WTC11 (cell line): ENCODE data around the gene TMEM184A. TPM values are rescaled to one million over a fixed set of nuclear protein-coding genes. Genes with fewer than 3 reads are reported as not detected.

ENCODE experiments used
- ATAC-seq: fragments of 200-7000 bp; cut with Tn5 transposase; 2 replicates; pipeline ENCODE4 v1.10.0; 2021; ENCODE audit warnings: mild to moderate bottlenecking, moderate library complexity
- CTCF ChIA-PET: fragments of 300-600 bp; sonication (Branson Sonifier 250); formaldehyde crosslinking; loops from one replicate; lab custom pipeline; 2021; ENCODE audit warnings: antibody characterized with exemption; lab: Charles Lee
- POLR2A ChIA-PET: fragments of 350-600 bp; sonication (Branson Sonifier 250); formaldehyde crosslinking; loops from one replicate; lab custom pipeline; 2021; ENCODE audit warnings: antibody characterized with exemption; lab: Charles Lee
- DNase-seq: peaks from one replicate; pipeline ENCODE4 v3.0.0; 2021; ENCODE audit warnings: low spot score
- H3K27ac Mint-ChIP-seq: 2 replicates; pipeline ENCODE4 v1.8.0; 2021; ENCODE audit warnings: mixed read lengths
- H3K27me3 Mint-ChIP-seq: 2 replicates; pipeline ENCODE4 v1.8.0; 2021; ENCODE audit warnings: low read depth, mild to moderate bottlenecking, moderate library complexity, mixed read lengths
- H3K36me3 Mint-ChIP-seq: 2 replicates; pipeline ENCODE4 v1.8.0; 2021; ENCODE audit warnings: mixed read lengths
- H3K4me1 Mint-ChIP-seq: 2 replicates; pipeline ENCODE4 v1.8.0; 2022; ENCODE audit warnings: mixed read lengths
- H3K4me3 Mint-ChIP-seq: 2 replicates; pipeline ENCODE4 v1.8.0; 2021; ENCODE audit warnings: mild to moderate bottlenecking, moderate library complexity, mixed read lengths
- H3K9me3 Mint-ChIP-seq: 2 replicates; pipeline ENCODE4 v1.8.0; 2021; ENCODE audit warnings: mixed read lengths
- ESRRA ChIP-seq: sonication (generic); formaldehyde crosslinking; IDR thresholded peaks from 2 replicates; pipeline ENCODE4 v1.8.1; 2022; ENCODE audit warnings: mild to moderate bottlenecking, missing genetic modification reagents, borderline replicate concordance
- ETV6 ChIP-seq: sonication (generic); formaldehyde crosslinking; IDR thresholded peaks from 2 replicates; pipeline ENCODE4 v1.8.1; 2022; ENCODE audit warnings: mild to moderate bottlenecking, missing genetic modification reagents
- NFYB ChIP-seq: sonication (generic); formaldehyde crosslinking; conservative IDR thresholded peaks from 2 replicates; pipeline ENCODE4 v1.8.0; 2022; ENCODE audit warnings: low read depth, missing genetic modification reagents
- SMAD4 ChIP-seq: sonication (generic); formaldehyde crosslinking; IDR thresholded peaks from 2 replicates; pipeline ENCODE4 v1.8.0; 2022; ENCODE audit warnings: mild to moderate bottlenecking, missing genetic modification reagents
- TEAD1 ChIP-seq: sonication (generic); formaldehyde crosslinking; IDR thresholded peaks from 2 replicates; pipeline ENCODE4 v1.8.0; 2022; ENCODE audit warnings: mild to moderate bottlenecking, missing genetic modification reagents
- ZBTB21 ChIP-seq: sonication (generic); formaldehyde crosslinking; IDR thresholded peaks from 2 replicates; pipeline ENCODE4 v1.8.1; 2023; ENCODE audit warnings: mild to moderate bottlenecking, missing genetic modification reagents, borderline replicate concordance
- ZNF317 ChIP-seq: sonication (generic); formaldehyde crosslinking; IDR thresholded peaks from 2 replicates; pipeline ENCODE4 v1.8.1; 2023; ENCODE audit warnings: low read depth, mild to moderate bottlenecking, moderate library complexity, missing genetic modification reagents, borderline replicate concordance
- total RNA-seq: library from RNA; stranded (reverse); gene quantifications from 3 replicates; pipeline ENCODE4 v1.2.3, GENCODE V29; 2021
- TF ChIP-seq, protein P1 (sequence below): fragments of 200-600 bp; IDR thresholded peaks from 2 replicates; pipeline ENCODE4 v1.8.0; 2022; ENCODE audit warnings: antibody characterized with exemption
- TF ChIP-seq, protein P2 (sequence below): sonication (generic); formaldehyde crosslinking; conservative IDR thresholded peaks from 2 replicates; pipeline ENCODE4 v1.8.1; 2022; ENCODE audit warnings: mild to moderate bottlenecking, missing genetic modification reagents
- TF ChIP-seq, protein P3 (sequence below): sonication (generic); formaldehyde crosslinking; IDR thresholded peaks from 2 replicates; pipeline ENCODE4 v1.8.1; 2022; ENCODE audit warnings: mild to moderate bottlenecking, missing genetic modification reagents, moderate library complexity, borderline replicate concordance
- TF ChIP-seq, protein P4 (sequence below): fragments of 250-450 bp; sonication (Bioruptor Pico); IDR thresholded peaks from 2 replicates; pipeline ENCODE4 v1.9.0; 2021; ENCODE audit warnings: mild to moderate bottlenecking

TMEM184A gene
- total RNA-seq, 1 experiment from 2014 or later: 1.4 TPM

DNA sequence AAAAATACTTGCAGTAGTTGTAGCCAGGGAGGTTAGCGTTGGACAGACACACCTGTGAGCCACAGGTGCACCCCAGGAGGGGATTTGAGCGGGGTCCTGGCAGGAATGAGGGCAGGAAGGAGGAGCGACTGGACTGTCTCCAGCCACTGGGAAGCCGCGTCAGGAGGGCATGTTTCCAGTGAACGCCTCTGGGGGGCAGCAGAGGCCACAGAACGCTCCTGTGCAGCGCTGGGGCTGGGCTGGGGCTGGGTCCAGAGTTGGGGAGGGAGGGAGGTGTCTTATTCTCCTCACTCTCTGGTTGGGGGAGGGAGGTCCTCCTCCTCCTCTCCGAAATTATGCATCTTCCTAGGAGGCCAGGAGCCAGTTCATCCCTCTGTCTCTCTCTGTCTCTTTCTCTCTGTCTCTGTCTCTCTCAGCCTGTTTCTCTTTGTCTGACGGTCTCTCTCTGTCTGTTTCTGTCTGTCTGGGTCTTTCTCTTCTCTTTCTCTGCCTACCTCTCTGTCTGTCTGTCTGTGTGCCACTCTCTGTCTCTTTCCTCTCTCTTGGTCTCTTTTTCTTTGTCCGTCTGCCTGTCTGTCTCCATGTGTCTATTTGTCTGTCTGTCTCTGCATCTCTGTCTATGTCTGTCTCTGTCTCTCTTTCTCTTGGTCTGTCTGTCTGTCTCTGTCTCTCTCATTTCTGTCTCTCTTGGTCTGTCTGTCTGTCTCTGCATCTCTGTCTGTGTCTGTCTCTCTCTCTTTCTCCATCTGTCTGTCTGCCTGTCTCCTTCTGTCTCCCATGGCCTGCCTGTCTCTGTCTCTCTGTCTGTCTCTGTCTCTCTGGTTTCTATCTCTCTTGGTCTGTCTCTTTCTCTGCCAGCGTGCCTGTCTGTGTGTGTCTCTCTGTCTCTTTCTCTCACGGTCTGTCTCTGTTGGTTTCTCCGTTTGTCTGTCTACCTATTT lies 23.7 kb upstream of the TMEM184A start:
- POLR2A ChIA-PET: interaction anchor here (0.6 kb wide), 1 partner anchor 48 kb away, joined by 4 read pairs; no protein-coding TSS in a partner anchor
- Mint-ChIP-seq H3K9me3 (peaks cover 15% of the 10 kb centered on the region), H3K36me3 (peaks cover 12% of the 10 kb centered on the region)
- TF ChIP-seq TEAD1 (CRISPR knock-in tag): peak; percentile 21; the same call in 1 of the 2 replicates
- no peak for TF ChIP-seq ZNF317 (CRISPR knock-in tag)
- TF ChIP-seq ZBTB21 (CRISPR knock-in tag): no peak
- TF ChIP-seq, protein P1, sequence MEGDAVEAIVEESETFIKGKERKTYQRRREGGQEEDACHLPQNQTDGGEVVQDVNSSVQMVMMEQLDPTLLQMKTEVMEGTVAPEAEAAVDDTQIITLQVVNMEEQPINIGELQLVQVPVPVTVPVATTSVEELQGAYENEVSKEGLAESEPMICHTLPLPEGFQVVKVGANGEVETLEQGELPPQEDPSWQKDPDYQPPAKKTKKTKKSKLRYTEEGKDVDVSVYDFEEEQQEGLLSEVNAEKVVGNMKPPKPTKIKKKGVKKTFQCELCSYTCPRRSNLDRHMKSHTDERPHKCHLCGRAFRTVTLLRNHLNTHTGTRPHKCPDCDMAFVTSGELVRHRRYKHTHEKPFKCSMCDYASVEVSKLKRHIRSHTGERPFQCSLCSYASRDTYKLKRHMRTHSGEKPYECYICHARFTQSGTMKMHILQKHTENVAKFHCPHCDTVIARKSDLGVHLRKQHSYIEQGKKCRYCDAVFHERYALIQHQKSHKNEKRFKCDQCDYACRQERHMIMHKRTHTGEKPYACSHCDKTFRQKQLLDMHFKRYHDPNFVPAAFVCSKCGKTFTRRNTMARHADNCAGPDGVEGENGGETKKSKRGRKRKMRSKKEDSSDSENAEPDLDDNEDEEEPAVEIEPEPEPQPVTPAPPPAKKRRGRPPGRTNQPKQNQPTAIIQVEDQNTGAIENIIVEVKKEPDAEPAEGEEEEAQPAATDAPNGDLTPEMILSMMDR: peak; percentile 79
- no peak for TF ChIP-seq ETV6 (CRISPR knock-in tag)
- TF ChIP-seq SMAD4 (CRISPR knock-in tag): no peak
- TF ChIP-seq, protein P2, sequence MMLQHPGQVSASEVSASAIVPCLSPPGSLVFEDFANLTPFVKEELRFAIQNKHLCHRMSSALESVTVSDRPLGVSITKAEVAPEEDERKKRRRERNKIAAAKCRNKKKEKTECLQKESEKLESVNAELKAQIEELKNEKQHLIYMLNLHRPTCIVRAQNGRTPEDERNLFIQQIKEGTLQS (CRISPR knock-in tag): no peak
- TF ChIP-seq, protein P3, sequence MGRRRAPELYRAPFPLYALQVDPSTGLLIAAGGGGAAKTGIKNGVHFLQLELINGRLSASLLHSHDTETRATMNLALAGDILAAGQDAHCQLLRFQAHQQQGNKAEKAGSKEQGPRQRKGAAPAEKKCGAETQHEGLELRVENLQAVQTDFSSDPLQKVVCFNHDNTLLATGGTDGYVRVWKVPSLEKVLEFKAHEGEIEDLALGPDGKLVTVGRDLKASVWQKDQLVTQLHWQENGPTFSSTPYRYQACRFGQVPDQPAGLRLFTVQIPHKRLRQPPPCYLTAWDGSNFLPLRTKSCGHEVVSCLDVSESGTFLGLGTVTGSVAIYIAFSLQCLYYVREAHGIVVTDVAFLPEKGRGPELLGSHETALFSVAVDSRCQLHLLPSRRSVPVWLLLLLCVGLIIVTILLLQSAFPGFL: no peak
- TF ChIP-seq, protein P4, sequence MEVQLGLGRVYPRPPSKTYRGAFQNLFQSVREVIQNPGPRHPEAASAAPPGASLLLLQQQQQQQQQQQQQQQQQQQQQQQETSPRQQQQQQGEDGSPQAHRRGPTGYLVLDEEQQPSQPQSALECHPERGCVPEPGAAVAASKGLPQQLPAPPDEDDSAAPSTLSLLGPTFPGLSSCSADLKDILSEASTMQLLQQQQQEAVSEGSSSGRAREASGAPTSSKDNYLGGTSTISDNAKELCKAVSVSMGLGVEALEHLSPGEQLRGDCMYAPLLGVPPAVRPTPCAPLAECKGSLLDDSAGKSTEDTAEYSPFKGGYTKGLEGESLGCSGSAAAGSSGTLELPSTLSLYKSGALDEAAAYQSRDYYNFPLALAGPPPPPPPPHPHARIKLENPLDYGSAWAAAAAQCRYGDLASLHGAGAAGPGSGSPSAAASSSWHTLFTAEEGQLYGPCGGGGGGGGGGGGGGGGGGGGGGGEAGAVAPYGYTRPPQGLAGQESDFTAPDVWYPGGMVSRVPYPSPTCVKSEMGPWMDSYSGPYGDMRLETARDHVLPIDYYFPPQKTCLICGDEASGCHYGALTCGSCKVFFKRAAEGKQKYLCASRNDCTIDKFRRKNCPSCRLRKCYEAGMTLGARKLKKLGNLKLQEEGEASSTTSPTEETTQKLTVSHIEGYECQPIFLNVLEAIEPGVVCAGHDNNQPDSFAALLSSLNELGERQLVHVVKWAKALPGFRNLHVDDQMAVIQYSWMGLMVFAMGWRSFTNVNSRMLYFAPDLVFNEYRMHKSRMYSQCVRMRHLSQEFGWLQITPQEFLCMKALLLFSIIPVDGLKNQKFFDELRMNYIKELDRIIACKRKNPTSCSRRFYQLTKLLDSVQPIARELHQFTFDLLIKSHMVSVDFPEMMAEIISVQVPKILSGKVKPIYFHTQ: no peak
- TF ChIP-seq, all 79 proteins: peak for 2
- CTCF ChIA-PET: interaction anchor here (0.6 to 1.3 kb wide), 6 partner anchors 9 to 1111 kb away, joined by 3 to 5 read pairs (median 4); no protein-coding TSS in a partner anchor
- Mint-ChIP-seq H3K27me3 (no peaks in the 10 kb centered on the region), H3K4me3 (no peak overlapping the region), H3K27ac (peak overlapping the region; percentile 6; the same call in 1 of the 2 replicates), H3K4me1 (peaks cover 43% of the 10 kb centered on the region)
- DNase-seq: peak; percentile 94
- ATAC-seq: peak; percentile 92

DNA sequence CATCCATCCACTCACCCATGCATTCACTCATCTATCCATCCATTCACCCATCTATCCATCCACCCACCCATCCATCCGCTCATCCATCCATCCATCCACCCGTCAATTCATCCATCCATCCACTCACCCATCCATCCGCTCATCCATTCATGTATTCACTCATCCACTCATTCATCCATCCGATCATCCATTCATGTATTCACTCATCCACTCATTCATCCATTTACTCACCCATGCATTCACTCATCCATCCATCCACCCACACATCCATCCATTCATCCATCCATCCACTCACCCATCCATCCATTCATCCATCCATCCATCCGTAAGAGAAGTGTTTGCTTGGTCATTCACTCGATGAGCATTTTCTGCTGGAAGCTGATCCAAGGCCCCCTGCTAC lies 22.5 kb upstream of the TMEM184A start:
- POLR2A ChIA-PET: no interaction called here
- H3K9me3 Mint-ChIP-seq: peaks cover 15% of the 10 kb centered on the region
- H3K4me3 Mint-ChIP-seq: no peak overlapping the region
- no peak for TF ChIP-seq ESRRA
- no peak for TF ChIP-seq NFYB (CRISPR knock-in tag)
- TF ChIP-seq, protein P1: no peak
- ATAC-seq (no peak), DNase-seq (no peak)
- H3K36me3 Mint-ChIP-seq: peaks cover 12% of the 10 kb centered on the region
- no peaks in the 10 kb centered on the region for H3K27me3 Mint-ChIP-seq
- peaks cover 43% of the 10 kb centered on the region for H3K4me1 Mint-ChIP-seq
- CTCF ChIA-PET: interaction anchor here (1.1 to 1.3 kb wide), 2 partner anchors 189 to 304 kb away, joined by 3 to 4 read pairs; no protein-coding TSS in a partner anchor
- no peak overlapping the region for H3K27ac Mint-ChIP-seq
